Stomach smooth muscle (tissue), 2 donors: ENCODE measurements around the gene TPCN1.

ENCODE experiments used
- H3K27ac ChIP-seq: one replicate; pipeline ENCODE4 v1.7.0; 2013; ENCODE audit warnings: mild to moderate bottlenecking, low read length, inconsistent platforms
- H3K27me3 ChIP-seq, 2 donors: one replicate each; pipeline ENCODE4 v1.7.0; 2013; ENCODE audit warnings: low read length in 2 of 2; ENCODE audit not compliant: insufficient read depth in 2 of 2, control insufficient read depth in 1 of 2
- H3K36me3 ChIP-seq, 2 donors: one replicate each; pipeline ENCODE4 v1.7.0; 2013; ENCODE audit warnings: low read length in 2 of 2; ENCODE audit not compliant: control insufficient read depth in 2 of 2, insufficient read depth in 2 of 2
- H3K4me1 ChIP-seq: one replicate; pipeline ENCODE4 v1.7.0; 2013; ENCODE audit warnings: low read length; ENCODE audit not compliant: control insufficient read depth, insufficient read depth
- H3K4me3 ChIP-seq, 2 donors: one replicate each; pipeline ENCODE4 v1.7.0; 2013; ENCODE audit warnings: low read length in 2 of 2
- H3K9ac ChIP-seq, 2 donors: one replicate each; pipeline ENCODE4 v1.7.0; 2013; ENCODE audit warnings: low read length in 2 of 2, mild to moderate bottlenecking in 1 of 2
- H3K9me3 ChIP-seq, 2 donors: one replicate each; pipeline ENCODE4 v1.7.0; 2013; ENCODE audit warnings: low read length in 2 of 2; ENCODE audit not compliant: control insufficient read depth in 2 of 2
- donor health status: healthy.
- donor health status: Pancreatic carcinoma.

TPCN1 gene

DNA sequence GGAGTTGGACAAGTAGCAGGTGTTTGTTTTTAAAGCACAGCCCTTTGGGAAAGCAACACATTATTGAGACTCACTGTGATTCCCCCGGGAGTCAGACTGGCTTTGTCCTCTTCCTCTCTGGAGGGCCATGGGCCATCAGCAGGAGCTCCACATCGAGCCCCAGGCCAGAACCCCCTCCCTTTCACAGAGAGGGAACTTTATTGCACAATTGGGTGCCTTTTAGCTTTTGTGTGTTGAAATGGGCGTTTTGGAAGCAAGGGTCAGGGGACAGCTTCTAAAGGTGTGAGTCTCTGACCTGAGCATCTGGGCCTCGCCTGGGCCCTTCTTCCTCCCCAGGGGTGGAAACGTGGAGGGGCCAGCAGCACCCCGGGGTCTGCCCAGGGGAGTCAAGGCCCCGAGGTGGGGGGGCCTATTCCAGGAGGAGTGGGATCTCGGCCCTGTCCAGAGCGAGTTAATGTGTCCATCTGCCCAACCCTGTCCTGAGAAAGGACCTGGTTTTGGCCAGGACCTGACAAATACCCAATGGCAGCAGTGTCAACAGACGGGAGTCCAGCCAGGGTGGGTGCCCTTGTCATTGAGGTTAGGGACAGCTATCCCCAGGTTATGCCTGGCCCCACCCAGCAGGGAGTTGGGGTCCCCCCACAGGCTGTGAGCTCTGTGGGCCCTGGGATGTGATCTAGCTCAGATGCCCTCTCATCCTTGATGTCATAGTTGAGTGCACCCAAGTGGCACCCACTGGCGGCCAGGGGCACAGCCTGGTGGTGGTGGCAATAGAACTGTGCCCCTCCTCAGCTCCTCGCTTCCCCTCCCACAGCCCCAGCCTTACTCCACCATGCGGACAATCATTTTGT lies 76.6 kb downstream of the TPCN1 start:
- Histone ChIP-seq H3K9me3 (no peaks in the 10 kb centered on the region), H3K9ac (no peak overlapping the region), H3K4me1 (peaks cover 18% of the 10 kb centered on the region), H3K36me3 (peaks cover 7 to 32% of the 10 kb centered on the region in 2 donors), H3K4me3 (no peak overlapping the region), H3K27me3 (no peaks in the 10 kb centered on the region), H3K27ac (no peak overlapping the region)

DNA sequence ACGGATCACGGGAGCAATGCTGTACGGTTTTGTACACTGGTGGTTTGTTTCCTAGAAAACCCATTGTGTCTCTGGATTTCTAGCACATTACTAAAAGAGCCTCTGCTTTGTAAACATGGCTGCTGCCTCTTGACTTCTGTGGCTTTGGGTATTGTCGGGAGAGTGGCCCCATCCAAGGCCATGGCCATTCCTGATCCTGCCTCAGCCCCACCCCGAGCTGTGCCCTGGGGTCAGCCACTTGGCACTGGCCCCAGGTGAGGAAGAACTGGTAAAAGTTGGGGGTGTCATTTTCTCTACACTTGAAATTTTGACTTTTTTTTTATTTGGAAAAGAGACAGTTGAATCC lies 77.2 kb downstream of the TPCN1 start:
- Histone ChIP-seq H3K27me3 (no peaks in the 10 kb centered on the region), H3K4me3 (no peak overlapping the region), H3K4me1 (peaks cover 18% of the 10 kb centered on the region), H3K9me3 (no peaks in the 10 kb centered on the region), H3K36me3 (peaks cover 3 to 26% of the 10 kb centered on the region in 2 donors), H3K9ac (no peak overlapping the region), H3K27ac (no peak overlapping the region)

DNA sequence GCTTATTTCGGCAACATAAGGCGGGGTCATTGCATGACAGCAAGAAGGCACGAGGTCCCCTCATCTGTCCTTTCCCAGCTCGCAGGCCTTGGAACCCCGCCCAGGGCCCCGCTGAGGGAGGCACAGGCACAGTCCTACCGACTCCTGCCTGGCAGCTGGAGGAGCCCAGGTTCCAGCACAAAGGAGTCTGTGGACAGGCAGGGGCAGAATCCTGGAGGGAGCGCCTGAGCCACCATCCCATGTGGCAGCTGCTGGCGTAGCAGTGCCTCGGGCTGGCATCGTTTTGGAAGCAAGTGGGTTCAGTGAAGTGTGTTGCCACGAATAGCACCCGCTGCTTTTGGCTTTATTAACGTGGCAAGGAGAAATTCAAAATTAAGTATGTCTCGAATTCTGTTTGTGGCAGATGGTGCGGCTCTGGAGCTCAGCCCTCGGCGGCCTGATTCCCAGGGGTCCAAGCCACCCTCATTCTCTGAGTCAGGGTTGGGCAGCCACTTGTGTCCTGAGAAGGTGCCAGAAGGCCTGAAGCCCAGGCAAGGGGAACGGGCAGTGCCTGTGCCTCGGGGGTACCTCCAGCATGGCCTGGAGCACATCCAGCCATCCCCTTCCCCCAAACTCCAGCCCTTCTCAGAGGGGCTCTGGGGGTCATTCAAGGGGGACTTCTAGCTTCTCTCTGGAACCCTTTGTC lies 77.7 kb downstream of the TPCN1 start:
- H3K36me3 ChIP-seq, result peaks cover 3 to 24% of the 10 kb centered on the region in 2 donors
- H3K4me3 ChIP-seq, result no peak overlapping the region
- peaks cover 18% of the 10 kb centered on the region for H3K4me1 ChIP-seq
- H3K9ac ChIP-seq, result no peak overlapping the region
- H3K9me3 ChIP-seq, result no peaks in the 10 kb centered on the region
- H3K27me3 ChIP-seq, result no peaks in the 10 kb centered on the region
- peak overlapping the region; percentile 24 for H3K27ac ChIP-seq

DNA sequence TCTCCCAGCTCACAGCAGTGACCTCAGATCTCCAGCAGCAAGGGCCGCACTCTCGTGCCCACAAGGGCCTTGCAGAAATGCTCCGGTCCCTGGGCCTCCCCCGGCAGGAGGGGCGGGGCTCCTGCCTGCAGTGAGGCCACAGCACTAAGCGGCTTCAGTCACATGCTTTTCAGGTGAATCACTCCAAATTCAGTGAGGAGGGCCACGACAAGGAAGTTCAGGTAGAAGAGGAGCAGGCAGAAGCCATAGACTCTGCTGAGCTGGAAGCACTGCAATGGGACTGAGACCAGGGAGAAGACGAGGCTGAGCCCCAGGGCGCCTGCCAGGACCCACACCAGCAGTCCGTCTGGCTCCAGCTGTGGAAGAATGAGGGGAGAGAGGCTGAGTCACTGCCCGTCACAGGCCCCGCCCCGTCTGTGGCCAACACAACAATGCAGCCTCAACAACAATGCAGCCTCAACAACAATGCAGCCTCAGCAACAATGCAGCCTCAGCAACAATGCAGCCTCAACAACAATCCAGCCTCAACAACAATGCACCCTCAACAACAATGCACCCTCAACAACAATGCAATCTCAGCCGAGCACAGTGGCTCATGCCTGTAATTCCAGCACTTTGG lies 78.5 kb downstream of the TPCN1 start:
- H3K27ac ChIP-seq, result peak overlapping the region; percentile 24
- peaks cover 18% of the 10 kb centered on the region for H3K4me1 ChIP-seq
- no peak overlapping the region for H3K9ac ChIP-seq
- peaks cover 0 to 24% of the 10 kb centered on the region in 2 donors for H3K36me3 ChIP-seq
- no peaks in the 10 kb centered on the region for H3K9me3 ChIP-seq
- no peaks in the 10 kb centered on the region for H3K27me3 ChIP-seq
- no peak overlapping the region for H3K4me3 ChIP-seq

DNA sequence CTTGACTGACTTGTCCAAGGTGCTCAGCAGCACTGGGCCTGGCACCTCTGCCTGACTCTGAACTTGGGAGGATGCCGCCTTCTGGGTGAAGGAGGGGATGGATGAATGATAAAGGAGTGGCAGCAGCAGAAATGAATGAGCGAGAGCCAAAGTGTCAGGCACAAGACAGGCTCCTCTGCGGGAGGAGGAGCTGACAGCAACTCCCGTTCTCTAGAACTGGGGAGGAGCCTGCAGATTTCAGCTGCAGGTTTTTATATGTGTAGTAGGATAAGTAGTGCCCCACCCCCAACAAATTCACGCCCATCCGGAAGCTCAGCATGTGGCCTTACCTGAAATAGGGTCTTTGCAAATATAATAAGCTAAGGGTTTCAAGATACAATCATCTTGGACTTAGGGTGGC lies 80.5 kb downstream of the TPCN1 start:
- Histone ChIP-seq H3K36me3 (peaks cover 0 to 20% of the 10 kb centered on the region in 2 donors), H3K9ac (no peak overlapping the region), H3K4me3 (no peak overlapping the region), H3K27me3 (no peaks in the 10 kb centered on the region), H3K27ac (no peak overlapping the region), H3K4me1 (peaks cover 18% of the 10 kb centered on the region), H3K9me3 (no peaks in the 10 kb centered on the region)

DNA sequence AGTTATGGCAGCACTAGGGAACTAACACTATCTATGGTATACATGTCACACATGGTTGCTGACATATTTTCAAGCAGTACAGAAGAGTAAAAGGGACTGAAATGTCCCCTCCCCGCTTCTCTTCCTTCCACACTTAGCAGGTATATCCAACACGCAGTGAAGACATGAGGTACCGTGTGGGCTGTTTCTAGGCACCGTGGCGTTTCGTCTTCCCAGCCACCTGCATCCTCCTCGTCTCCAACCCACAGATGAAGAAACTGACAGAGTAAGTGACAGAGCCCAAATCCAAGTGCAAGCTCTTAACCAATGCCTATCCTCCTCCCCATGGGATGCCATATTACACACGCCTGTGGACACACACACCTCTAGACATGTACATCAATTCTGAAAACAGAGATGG lies 81.2 kb downstream of the TPCN1 start:
- Histone ChIP-seq H3K27me3 (no peaks in the 10 kb centered on the region), H3K4me3 (no peak overlapping the region), H3K4me1 (peaks cover 18% of the 10 kb centered on the region), H3K9me3 (no peaks in the 10 kb centered on the region), H3K36me3 (peaks cover 0 to 17% of the 10 kb centered on the region in 2 donors), H3K9ac (no peak overlapping the region), H3K27ac (no peak overlapping the region)

DNA sequence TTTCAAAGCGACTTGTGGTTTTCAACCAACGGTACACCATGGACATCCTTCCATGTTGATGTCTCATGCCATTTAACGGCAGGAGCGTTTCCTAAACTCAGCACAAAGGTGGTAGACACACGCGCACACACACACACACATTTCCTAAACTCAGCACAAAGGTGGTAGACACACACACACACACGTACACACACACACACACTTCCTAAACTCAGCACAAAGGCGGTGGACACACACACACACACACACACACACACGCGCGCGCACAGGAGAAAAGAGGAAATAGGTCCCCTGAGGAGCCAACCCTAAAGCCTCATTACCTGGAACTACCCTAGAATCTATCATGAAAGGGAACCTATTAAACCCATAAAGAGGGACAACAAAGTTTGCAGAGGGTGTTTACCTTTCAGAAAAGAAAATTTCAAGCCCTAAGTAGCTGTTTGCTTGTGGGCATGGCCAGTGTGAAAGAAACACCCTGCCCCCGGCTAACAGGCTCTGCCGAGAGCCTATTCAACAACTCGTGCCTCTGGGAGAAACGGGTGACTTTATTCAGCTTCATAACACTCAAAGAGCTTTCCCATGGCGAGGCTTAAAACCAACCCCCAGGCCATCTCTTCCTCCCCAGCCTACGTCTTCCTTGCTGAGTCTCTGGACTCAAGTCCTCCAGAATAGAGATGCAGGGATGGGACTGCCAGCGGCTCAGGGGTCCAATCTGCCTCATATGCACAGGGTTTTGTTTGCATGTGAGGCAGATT lies 81.8 kb downstream of the TPCN1 start:
- H3K27ac ChIP-seq, result no peak overlapping the region
- H3K27me3 ChIP-seq, result no peaks in the 10 kb centered on the region
- H3K9me3 ChIP-seq, result no peaks in the 10 kb centered on the region
- H3K36me3 ChIP-seq, result peaks cover 0 to 19% of the 10 kb centered on the region in 2 donors
- H3K9ac ChIP-seq, result no peak overlapping the region
- H3K4me3 ChIP-seq, result no peak overlapping the region
- peaks cover 14% of the 10 kb centered on the region for H3K4me1 ChIP-seq

DNA sequence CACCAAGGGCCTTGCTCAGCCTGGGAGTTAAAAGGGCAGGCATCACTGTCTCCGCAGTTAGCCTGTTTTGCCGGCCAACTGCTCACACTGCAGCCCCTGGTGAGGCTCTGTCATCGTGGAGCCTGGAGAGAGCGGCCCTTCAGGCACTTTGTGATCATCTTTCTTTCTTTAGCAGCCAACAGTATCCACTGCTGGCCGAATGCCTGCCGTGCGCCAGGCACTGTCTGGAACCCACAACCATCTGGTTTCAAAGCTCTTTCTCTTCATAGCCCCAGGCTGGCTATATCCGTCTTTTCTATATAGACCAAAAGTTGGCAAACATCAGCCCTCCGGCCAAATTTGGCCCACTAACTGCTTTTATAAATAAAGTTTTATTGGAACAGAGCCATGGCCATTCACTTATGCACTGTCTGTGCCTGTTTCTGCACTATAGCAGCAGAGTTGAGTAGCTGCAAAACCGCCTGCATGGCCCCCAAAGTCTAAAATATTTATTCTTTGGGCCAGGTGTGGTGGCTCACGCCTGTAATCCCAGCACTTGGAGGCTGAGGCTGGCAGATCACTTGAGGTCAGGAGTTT lies 84.1 kb downstream of the TPCN1 start:
- peaks cover 0 to 22% of the 10 kb centered on the region in 2 donors for H3K36me3 ChIP-seq
- H3K4me3 ChIP-seq, result no peak overlapping the region

DNA sequence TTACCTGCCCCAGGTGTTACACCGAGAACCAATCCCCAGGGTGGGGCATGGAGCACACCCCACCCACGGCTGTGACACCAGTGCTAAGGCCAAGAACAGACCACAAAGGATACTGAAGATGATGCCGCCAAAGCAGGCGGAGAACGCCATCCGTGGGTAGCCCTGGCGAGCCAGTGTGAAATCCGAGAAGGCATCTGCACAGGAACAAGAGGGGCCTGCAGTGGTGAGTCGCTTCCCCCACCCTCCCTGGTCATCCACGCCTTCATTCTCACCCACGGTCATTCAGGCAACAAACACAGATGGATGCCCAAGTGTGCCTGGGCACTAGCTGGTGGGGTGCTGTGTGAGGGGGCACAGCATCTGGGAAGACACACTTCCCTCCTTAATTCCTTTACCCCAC lies 85.1 kb downstream of the TPCN1 start:
- Histone ChIP-seq H3K4me1 (no peaks in the 10 kb centered on the region), H3K9ac (no peak overlapping the region), H3K9me3 (no peaks in the 10 kb centered on the region), H3K36me3 (peaks cover 0 to 22% of the 10 kb centered on the region in 2 donors), H3K27me3 (no peaks in the 10 kb centered on the region), H3K27ac (no peak overlapping the region), H3K4me3 (no peak overlapping the region)

More for the DNA sequence above, 84.1 kb downstream of the TPCN1 start:
- no peak overlapping the region for H3K27ac ChIP-seq
- no peak overlapping the region for H3K9ac ChIP-seq
- no peaks in the 10 kb centered on the region for H3K4me1 ChIP-seq
- H3K27me3 ChIP-seq, result no peaks in the 10 kb centered on the region
- no peaks in the 10 kb centered on the region for H3K9me3 ChIP-seq

DNA sequence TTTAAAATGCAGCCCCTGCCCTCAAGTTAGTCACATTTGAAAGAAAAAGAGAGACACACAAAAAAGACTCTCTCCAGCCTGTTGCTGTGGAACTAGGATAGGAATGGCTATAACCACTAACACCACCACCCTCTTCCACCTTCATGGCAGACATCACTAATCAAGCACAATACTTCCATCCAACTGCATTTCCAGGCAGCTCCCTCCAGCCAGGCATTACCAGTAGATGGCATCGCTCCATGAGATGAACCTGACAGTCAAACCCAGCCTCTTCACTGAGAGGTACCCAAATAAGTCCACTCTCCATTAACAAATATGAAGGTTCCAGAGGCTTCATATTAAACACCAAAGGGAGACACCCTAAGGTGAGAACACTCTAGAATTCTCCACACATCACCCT lies 89.2 kb downstream of the TPCN1 start:
- Histone ChIP-seq H3K4me1 (peaks cover 6% of the 10 kb centered on the region), H3K36me3 (peaks cover 0 to 15% of the 10 kb centered on the region in 2 donors), H3K4me3 (no peak overlapping the region), H3K27ac (no peak overlapping the region), H3K9ac (no peak overlapping the region), H3K27me3 (no peaks in the 10 kb centered on the region), H3K9me3 (no peaks in the 10 kb centered on the region)
